Left renal cortex interstitium (tissue), 4 donors: ENCODE results near the gene CROCC. TPM values are rescaled to one million over a fixed set of nuclear protein-coding genes. Genes with fewer than 3 reads are reported as not detected.
"Not testable (repeated sequence)": the region's sequence is repeated elsewhere in the genome, so short reads cannot be mapped to it uniquely, and the experiment has no call there.

ENCODE experiments used
- DNase-seq, 4 donors: peaks; one replicate each; pipeline ENCODE4 v3.0.0-alpha.2; 2013; ENCODE audit warnings: low read depth in 4 of 4, low spot score in 2 of 4, missing footprints in 1 of 4
- polyA plus RNA-seq, 4 donors: library from polyadenylated mRNA; unstranded; fragments of 120-200 nt; gene quantifications; one replicate each; pipeline ENCODE4 v1.2.1, GENCODE V29; 2013; ENCODE audit not compliant: insufficient read length in 4 of 4

The CROCC gene, protein sequence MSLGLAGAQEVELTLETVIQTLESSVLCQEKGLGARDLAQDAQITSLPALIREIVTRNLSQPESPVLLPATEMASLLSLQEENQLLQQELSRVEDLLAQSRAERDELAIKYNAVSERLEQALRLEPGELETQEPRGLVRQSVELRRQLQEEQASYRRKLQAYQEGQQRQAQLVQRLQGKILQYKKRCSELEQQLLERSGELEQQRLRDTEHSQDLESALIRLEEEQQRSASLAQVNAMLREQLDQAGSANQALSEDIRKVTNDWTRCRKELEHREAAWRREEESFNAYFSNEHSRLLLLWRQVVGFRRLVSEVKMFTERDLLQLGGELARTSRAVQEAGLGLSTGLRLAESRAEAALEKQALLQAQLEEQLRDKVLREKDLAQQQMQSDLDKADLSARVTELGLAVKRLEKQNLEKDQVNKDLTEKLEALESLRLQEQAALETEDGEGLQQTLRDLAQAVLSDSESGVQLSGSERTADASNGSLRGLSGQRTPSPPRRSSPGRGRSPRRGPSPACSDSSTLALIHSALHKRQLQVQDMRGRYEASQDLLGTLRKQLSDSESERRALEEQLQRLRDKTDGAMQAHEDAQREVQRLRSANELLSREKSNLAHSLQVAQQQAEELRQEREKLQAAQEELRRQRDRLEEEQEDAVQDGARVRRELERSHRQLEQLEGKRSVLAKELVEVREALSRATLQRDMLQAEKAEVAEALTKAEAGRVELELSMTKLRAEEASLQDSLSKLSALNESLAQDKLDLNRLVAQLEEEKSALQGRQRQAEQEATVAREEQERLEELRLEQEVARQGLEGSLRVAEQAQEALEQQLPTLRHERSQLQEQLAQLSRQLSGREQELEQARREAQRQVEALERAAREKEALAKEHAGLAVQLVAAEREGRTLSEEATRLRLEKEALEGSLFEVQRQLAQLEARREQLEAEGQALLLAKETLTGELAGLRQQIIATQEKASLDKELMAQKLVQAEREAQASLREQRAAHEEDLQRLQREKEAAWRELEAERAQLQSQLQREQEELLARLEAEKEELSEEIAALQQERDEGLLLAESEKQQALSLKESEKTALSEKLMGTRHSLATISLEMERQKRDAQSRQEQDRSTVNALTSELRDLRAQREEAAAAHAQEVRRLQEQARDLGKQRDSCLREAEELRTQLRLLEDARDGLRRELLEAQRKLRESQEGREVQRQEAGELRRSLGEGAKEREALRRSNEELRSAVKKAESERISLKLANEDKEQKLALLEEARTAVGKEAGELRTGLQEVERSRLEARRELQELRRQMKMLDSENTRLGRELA (N-terminal part only)
- 10 to 100 TPM; 22.2 to 74.1 (median 51.3) TPM for polyA plus RNA-seq

DNA sequence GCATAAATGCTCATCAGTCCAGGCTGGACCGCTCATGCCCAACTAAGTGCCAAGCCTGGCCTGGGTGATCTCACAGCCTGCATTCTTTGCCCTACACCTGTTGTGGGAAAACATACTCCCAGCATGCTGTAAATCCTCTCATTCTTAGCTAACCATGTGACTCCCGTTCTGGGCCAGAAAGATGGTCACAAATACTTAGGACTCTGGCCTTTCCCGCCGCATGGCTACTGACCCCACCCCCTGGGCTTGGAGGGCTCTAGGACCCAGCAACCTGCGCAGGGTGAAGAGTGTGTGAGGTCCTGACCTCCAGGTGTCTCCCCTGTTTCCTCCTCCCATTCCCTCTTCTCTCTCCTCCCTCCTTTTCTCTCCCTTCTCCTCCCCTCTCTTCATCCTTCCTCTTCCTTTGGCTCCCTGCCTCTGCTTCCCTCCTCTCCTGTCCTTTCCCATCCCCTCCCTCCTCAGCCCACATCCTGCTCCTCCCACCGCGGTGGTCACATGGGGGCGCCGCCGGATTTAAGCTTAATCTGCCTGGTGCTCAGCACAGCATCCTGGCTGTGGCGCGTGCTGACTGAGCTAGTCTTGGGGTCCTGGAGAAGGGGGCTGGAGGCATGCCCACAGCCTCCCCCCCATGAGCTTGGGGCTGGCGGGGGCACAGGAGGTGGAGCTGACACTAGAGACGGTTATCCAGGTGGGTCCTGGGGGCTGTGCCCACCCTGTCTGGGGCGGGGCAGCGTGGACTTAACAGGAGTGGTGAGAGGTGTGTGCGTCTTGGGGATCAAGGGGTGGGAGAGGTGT, at the start of gene CROCC:
CROCC (plus strand) TSS at position 541 of the 795 bp plus-strand sequence; CDS start at position 629, 88 bp downstream.
- peak in 2 of 4 donors; percentile 49 to 82 for DNase-seq

DNA sequence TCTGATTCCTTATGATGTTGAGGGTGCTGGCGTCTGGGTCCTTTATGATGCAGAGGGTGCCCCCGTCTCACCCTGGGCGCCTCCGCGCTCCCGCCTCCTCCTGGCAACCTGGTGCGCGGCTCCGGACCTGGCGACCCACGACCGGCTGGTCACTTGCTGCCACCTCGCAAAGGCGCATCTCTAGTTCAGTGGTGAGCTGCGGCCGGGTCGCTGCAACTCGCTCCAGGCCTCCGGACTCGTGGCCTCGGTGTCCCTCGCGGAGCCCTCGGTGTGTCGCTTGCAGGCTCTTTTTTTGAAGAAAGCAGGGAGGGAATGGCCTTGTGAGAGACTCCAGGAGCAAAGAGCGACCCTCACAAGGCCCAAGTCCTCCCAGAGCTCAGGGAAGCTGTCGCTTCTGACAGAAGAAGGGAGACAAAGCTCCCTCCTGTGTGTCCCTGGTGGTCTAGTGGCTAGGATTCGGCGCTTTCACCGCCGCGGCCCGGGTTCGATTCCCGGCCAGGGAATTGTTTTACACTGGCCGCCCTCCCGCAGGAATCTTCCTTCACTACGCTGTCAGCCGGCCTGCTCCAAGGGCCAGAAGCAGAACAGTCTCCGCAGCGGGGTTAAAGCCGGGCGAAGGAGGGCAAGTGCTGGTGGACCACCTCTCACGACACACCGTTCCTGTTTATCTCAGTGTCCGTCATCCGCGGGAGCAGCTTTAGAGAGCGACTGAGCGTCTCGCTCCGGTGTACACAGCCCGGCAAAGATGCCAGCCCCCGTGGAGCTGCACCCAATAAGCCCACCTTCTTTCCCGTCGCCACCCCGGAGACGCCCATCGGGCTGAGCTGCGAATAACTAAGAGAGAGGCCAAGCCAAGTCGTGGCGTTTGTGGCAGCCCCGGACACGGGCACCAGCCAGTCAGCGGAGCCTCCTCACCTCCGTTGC, 49.3 kb upstream of the CROCC start:
- DNase-seq: peak; percentile 46 to 67 (median 53)

DNA sequence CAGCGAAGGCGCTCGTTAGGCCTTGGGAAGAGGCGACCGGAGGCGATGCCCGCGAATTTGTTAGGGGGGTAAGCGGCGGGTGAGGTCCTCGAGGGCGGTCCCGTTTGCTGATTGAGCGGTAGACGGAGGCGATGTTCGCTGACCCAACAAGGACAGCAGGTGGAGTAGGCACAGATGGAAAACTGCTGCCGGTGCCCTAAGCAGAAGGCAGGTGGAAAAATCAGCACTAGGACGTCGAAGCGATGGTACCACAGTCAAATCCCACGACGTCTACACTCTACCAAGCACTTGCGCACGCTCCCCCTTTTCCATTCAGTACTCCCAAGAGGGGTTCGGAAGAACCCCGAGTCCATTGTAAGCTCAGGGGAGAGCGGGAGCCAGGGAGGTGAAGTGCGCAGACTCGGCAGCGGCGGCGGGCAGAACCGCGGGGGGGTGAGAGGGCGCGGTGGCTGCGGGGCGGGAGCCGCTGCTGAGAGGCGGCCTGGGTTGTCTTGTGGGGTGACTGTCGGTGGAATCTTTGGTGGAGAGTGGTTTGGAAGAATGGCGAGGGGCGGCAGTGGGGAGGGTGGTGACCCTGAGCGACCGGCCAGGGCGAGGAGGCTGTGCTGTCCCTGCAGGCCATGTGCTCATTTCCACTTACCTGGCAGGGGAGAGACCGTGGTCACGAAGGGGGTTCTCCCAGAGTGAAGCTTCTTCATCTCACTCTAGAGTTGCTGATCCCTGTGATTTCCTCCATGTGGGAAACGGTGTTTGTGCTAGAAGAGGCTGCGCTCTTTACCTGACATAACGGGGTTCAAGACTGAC, 48.5 kb upstream of the CROCC start:
- DNase-seq: not testable (repeated sequence)

DNA sequence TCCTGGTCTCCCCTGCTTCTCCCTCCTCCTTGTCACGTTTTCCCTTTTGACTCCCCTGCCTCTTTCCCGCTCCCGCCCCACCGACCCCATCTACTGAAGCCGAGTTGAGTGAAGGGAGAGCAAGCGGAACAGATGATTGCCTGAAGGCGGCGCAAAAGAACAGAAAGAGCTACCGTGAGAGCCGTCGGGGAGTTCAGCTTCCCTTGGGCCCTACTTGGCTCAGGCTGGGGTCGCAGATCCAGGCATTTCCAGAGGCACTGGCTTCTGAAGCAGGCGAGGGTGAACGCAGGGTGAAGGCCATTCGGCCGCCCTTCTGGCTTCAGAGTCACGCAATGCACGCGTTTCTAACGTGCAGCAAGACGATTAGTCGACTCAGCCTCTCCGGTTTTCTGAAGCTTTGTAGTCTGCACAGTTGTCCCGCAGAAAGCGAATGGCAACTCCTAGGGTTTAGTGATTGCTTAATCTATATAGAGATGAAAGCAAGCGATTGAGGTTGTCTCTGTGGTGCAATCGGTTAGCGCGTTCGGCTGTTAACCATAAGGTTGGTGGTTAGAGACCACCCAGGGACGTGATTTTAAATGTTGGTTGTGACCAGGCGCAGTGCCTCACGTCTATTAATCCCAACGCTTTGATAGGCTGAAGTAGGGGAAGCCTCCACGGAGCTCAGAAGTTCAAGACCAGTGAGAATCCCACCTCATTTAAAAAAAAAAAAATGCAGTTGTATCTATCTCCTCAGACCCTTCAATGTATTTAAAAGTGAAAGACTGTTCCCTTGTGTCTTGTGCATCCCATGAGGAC, 46.6 kb upstream of the CROCC start:
- DNase-seq: not testable (repeated sequence)

DNA sequence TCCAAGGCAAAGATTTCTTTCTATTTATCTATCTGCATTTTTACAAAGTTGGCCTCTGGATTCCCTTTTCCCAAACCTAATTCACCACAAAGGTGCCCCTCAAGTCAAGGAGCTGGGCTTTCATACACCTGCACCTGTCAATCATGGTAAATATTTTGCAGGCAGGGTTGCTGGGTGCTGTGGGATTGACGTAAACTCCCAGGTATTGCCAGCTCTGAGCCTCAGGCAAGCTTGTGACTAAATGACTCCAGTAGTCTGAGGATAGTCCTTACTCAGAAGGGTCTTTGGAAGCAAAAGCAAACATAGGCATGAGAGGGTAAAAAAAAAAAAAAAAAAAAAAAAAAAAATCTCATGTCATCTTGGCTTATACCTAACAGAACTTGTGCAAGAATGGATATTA, 40.0 kb upstream of the CROCC start:
- DNase-seq: not testable (repeated sequence)

DNA sequence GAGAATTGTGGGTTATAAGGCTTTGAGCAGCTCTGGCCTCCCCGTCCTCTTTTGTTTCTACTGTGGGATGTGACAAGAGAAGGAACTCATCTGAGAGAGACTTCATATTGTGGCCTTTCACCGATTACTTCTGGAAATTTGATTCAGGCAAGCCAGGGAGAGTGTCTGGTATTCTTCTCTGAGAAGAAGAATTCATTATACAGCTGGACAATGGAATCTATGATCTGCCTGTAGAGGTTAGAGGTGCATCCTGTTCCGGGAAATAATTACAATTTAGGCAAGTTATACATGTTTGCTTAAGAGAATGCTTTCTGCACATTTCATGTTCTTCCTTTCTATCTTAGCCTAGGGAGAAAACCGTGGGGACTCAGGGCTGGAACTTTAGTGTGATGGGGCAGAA, 38.7 kb upstream of the CROCC start:
- DNase-seq: peak in 1 of 4 donors; percentile 49

DNA sequence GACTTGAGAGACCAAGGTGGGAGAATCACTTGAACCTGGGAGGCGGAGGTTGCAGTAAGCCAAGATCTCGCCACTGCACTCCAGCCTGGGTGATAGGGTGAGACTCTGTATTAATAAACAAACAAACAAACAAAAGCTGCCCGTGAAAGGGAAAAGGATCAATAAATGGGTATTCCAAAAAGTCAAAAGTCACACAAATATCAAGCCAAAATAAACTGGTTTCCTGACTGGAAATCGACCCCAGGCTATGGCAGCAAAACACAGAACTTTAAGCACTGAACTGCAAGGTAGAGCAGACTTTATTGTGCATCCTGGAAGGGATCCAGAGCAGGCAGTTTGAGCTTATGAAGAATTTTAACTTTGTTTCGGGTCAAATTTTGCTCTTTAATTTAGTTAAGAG, 37.2 kb upstream of the CROCC start:
- not testable (repeated sequence) for DNase-seq

DNA sequence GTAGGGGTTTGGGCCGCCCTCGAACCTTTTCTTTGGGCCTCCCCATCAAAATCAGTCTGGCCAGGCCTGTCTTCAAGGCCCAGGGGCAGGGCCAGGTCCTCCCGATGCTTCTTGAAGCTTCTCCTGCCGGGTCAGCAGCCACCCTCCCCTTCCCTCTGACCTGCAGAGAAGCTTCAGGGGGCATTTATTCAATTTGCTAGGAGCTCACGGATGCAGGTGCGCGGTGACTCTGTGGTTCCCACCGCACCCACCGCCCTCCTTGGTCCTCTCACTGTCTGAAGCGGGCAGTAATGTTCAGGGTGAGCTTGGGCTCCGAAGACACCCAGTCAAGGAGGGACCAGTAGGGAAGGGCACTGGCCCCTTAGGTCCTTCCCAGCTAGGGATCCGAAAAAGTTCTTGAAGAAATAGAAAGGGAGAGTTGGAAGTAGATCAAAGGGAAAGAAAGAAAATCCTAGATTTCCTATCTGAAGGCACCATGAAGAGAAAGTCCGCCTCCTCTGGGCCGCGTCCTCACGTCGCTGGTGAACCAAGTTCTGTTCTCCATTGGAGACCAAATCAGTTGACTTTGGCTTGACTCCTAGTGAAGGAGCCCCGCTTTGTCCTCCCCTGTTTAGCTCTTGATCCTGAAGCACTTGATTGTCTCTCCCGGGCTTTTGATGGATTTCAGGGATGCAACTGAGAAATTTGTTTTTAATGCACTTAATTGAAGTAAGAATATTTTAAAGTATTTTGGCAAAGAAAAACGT, 34.7 kb upstream of the CROCC start:
- DNase-seq: no peak

DNA sequence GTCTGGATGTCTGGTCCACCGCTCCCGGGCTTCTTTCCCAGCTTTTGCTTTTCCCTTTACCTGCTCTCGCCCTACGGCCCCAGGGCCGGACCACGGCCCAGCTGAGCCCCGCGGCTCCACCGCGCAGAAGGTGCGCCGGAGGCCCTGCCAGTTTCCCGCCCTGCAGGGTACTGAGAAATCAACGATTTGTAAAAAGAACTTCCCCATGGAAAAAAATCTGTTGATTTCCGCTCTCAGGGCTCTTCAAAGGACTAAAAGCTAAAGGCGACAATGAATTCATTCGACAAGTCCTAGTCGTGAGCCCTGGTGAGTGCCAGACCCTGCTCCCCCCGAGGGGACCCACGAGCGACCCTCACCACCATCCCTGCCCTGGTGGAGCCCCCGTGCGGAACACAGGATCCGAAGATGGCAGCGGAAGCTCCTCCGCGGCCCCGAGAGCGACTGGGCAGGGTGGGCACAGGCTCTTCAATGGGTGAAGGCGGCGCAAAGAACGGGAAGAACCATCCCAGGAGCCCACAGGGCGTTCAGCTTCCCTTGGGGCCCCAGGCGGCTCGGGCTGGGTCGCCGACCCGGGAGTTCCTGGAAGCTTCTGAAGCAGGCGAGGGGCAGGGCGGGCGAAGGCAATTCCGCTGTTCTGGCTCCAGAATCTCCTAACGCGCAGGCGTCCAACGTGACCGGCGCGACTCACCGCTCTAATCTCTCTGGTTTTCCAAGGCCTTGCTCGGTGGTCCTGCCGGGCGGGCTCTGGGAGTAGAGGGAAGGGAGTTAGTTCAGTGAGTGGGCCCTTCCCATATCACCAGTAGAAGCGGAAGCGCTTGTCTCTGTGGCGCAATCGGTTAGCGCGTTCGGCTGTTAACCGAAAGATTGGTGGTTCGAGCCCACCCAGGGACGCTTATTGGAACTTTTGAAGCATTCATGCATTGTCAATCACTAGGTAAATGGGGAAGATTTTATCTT, 32.6 kb upstream of the CROCC start:
- peak in 3 of 4 donors; percentile 41 to 81 (median 61) for DNase-seq

DNA sequence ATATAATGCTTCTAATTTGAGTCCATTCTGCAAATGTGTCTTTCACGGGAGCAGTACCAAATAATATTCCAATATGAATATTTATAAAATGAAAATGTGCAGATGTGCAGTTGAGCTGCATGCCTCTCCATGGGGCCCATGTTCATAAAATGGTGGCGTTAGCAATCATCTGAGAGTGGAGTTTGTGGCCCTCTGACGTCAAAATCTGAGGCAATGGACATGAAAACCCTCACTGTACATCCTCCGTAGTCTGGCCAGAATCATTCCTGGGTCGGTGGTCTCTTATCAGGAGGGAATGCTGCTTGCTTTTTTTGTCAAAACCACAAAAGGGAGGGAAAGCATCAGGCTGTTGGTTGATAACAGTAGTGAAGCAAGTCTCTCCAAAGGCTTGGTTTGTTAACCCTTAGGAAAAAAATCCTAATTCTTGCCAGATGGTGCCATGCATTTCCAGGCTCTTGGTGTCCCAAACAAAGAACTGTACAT, 31.2 kb upstream of the CROCC start:
- not testable (repeated sequence) for DNase-seq

DNA sequence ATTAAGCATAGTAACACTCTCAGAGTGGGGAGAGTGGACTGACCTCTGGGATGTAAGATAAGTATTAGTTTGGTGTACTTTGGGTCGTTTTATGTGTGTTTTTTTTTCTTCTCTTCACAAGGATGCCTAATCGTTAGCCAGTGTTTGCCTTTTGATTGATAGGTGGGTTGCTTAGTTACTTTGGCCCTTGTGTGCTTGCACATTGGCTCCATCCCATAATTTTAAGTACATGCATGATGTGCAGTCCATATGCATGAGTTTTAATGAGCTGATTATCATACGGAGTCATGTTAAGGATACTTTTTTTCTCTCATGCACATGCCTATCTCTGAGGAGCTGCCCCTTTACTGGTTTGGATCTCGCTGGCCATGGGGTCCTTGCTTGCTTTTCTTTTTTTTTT, 30.7 kb upstream of the CROCC start:
- DNase-seq: not testable (repeated sequence)

DNA sequence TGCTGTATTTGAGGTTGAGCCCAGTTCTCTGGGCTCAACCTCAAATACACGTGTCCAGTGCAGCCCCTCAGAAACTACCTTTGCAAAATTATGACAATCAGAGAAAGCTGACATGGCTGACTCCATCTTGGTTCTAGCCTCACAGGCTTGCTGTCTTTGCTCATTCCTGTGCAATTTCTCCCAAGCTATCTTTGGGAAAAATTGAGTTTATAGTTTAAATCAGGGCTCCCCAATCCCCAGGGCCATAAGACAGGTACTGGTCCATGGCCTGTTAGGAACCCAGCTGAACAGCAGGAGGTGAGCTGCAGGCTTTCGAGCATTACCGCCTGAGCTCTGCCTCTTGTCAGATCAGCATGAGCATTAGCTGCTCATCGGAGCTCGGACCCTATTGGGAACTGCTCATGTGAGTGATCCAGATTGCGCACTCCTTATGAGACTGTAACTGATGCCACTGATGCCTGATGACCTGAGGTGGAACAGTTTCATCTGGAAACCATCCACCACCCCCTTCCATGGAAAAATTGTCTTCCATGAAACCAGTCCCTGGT, 28.7 kb upstream of the CROCC start:
- not testable (repeated sequence) for DNase-seq

DNA sequence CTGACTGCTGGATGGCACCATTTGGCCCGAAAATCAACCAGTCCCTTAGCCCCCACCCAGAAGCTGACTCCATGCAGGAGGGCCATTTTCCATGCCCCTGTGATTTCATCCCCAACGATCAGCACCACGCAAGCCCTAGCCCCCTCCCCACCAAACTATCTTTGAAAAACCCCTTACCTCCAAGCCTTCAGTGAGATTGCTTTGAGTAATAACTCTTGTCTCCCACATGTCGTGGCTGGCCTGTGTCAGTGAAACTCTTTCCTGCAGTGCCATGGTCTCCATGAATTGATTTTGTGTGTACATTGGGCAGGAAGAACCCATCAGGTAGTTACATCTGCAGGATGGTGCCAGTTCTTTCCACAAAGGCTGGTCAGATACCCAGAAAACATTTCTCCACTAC, 27.9 kb upstream of the CROCC start:
- DNase-seq: not testable (repeated sequence)

DNA sequence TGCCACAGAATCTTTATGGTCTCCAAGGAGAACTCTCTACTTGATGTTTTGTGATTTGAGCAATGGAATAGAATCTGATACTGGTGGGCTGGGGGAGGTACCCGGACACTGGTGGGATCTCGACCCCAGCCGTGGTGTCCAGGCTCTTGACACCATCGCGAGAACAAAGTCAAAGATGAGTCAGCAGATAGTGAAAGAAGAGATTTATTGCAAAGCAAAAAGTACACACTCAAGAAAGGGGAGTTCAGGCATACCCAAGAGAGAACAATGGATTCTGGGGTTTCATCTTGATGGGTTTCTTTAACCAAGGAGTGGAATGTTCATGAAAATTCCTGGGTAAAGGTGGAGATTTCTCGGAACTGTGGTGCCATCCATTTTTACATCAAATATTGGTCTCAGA, 27.4 kb upstream of the CROCC start:
- DNase-seq: not testable (repeated sequence)

DNA sequence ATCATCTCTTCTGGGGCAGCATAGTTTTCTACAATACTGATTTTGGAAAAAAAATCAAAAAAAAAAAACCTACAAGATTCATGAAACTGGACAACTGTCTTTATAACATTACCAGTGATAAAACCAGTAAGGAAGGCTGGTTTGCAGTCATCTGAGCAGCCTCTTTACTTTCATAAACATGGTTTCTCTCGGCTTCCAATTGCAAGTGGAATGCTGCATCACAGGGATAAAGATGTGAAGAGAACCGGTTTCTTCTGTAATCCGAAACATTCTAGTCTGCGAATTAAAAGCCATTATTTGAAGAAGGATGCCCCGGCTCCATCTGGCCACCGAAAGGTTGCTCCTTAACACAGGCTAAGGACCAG, 26.5 kb upstream of the CROCC start:
- DNase-seq: peak in 1 of 4 donors; percentile 41
